ENCODE measurements around the gene TMEM63C.

Gene TMEM63C

DNA sequence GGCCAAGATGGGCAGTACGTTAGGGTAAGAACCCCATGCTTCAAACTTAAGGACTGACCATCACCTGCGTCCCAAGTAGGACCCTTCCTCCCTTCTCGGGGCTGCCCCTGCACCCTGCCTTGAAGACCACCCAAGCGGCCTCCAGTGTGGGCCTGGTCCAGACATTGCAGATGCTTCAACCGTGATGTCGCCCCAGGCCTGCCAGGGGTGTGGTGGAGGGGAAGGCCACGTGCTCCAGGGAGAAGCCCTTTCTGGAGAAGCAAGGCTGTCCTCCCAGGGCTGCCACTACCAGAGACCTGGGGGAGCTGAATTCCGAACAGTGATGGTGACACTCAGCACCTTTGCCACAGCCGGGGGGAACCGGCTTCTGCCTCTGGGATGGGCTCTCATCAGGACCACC lies 76.1 kb downstream of the TMEM63C start:
- DNase-seq: no peak

DNA sequence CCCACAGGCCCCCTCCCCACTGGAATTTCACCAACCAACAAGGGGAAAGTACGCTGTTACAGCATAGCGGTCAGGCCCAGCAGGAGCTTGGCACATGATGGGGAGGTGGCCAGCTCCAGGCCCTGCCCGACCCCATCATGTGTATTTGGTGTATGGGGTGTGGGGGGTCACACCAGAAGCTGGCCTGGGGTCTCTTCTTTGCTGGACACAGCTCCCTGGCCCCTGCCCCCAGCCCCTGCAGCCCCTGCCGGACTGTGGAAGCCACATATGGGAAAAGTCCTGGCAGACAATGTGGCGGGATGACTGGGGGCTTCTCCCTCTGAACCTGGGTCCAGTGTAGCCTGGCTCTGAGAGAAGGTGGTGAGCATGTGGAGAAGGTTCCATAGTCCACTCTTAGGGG lies 77.0 kb downstream of the TMEM63C start:
- DNase-seq: no peak

DNA sequence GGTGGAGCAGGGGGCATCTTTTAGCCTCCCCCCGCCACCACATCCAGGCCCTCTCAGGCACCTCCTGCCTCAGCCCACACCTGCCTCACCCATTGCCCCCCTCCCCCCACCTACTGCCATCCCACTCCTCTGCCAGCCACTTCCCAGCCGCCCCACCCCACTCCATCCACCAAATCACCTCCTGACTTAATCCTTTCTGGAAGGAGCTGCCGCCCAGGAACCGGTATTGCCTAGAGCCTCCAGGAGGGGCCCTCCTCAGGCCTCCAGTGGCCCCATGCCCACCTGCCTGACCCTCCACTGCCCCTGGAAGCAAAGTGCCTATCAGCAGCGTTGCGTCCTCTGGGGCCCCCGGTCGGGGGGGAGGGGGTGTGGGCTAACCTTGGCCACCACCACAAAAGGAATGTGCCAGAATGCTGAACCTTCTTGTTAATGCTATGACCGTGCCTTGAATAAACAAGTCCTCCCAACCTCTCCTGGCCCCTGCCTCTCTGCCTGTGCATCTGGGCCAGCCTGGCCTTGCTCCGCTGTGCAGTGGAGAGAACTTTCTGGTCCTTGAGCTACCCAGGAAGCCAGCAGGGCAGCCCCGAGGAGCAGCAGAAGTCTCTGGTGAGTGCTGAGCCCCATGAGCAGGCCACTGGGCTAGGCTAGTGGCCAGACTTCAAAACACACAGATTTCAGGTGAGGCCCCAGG lies 77.6 kb downstream of the TMEM63C start:
- no peak for DNase-seq

DNA sequence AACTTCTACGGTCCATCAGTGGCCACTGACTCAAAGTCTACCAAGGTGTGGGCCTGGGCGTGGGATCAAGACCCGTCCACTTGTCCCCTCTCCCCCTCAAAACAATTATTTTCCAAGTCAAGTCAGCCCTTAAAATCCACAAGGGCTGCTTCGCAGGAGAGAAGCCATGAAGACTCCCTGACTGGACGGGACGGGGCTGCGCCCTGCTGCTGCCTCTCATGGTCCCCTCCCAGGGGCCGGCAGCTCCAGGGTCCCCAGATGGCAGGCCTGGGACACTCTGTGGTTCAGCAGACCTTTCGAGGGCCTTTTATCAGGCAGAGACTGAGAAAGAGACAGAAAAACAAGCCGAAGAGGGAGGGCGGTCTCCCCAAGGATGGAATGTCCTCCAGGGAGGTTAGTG lies 78.6 kb downstream of the TMEM63C start:
- no peak for DNase-seq

DNA sequence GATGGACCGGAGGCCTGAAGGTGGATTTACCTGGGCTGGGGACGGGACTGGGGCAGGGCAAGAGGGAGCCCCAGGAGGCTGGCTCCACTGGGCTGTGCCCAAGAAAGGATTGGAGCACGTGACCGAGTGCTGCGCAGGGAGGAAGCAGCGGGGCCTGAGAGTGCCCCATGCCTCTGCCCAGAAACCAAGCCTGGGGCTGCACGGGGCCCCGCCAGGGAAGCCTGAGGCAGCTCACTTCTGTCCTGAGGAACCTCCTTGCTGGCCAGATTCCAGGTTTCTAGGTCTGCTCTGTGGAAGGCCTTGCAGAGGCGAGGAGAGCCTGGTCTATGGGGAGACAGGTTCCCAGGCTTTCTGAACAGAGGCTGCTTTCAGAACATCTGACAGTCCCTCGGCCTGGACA lies 79.0 kb downstream of the TMEM63C start:
- DNase-seq: no peak

DNA sequence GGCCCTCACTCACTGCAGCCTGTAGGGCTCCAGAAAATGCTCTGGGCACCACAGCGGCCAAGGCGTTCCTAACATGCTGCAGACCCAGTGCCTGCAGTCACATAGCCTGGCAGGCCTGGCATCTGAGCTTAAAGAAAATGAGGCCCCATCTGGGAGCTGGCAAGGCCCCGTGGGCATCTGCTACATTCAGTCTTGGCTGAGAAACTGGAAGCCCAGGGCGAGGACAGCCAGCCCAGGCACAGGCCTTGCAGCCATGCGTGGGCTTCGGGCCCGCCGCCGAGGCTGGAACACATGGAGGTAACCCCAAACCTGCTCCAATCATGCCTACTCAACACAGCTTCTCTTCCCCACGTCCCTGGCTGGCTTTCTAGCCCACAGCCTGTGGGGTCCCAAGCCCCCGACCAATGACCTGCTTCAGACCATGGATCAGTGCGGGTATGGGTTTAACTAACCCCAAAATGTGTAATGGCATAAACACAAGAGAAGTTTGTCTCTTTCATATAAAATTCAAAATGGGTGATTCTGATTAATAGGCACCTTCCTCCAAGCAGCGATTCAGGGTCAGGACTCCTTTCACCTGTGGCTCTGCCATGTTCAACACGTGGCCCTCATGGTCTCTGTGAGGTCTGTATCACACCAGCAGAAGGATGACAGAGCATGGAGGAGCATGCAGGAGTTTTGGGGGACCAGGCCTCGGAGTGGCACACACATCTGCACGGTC lies 83.0 kb downstream of the TMEM63C start:
- no peak for DNase-seq

DNA sequence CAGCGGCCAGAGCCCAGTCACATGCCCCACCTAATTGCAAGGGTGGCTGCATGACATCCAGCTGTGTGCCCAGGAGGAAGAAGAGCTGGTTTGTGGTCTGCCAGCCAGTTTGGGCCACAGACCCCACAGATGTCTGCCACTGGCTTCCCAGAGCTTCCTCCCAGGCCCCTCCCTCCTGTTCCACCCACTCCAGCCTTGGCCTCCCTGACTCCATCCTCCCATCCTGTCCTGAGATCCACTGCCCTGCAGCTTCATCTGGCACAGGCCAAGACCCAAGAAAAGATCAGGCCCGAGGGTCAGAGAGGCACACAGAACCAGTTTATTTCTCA lies 83.6 kb downstream of the TMEM63C start:
- no peak for DNase-seq

DNA sequence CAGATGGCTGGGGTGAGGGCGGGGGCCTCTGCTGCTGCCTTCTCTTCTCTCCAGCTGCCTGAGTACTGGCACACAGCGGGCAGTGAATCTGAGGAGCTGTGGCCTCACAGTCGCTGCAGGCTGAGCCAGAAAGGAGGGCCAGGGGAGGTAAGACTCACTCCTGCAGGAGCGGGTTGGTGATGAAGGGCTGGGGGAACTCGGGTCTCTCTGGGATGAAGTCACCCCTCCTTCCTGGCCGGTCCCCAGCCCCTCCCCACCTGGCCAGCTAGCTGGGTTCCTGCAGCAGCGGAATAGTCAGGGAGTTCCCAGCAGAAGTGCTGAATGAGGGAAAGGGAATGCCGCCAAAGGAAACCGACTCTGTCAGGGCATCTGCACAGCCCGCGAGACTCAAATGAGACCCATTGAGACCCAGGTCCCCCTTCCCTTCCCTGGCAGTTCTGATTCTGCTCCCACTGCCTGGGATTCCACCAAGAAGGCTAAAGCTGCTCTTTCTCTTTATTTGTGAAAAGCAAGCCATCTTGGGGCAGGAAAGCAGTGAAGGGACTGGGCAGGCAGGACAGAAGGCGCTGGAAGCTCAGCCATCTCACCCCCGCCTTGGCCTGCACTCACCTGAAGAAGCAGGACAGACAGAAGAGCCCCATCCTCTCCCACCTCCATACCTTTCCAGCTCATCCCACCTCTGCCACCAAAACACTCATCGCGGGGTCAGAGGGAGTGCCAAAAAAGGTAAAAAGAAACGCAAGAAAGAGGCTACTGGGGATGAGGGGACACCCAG lies 84.2 kb downstream of the TMEM63C start:
- no peak for DNase-seq

DNA sequence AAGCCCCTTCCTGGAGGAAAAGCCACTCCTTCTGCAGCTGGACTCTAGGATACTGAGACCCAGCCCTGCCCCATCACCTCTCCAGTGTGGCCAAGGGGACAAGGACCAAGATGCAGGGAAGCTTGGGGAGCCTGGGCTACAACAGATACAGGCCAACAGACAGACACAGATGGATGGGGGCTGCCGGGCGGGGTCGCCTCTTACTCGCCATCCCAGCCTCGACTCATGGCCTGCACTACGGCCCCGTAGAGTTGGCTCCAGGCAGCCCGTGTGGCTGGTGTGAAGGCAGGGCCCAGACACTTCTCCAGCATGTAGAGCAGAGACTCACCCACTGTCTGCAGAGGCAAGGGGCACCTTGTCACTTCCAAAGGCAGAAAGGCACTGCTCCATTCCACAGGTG lies 84.7 kb downstream of the TMEM63C start:
- no peak for DNase-seq

DNA sequence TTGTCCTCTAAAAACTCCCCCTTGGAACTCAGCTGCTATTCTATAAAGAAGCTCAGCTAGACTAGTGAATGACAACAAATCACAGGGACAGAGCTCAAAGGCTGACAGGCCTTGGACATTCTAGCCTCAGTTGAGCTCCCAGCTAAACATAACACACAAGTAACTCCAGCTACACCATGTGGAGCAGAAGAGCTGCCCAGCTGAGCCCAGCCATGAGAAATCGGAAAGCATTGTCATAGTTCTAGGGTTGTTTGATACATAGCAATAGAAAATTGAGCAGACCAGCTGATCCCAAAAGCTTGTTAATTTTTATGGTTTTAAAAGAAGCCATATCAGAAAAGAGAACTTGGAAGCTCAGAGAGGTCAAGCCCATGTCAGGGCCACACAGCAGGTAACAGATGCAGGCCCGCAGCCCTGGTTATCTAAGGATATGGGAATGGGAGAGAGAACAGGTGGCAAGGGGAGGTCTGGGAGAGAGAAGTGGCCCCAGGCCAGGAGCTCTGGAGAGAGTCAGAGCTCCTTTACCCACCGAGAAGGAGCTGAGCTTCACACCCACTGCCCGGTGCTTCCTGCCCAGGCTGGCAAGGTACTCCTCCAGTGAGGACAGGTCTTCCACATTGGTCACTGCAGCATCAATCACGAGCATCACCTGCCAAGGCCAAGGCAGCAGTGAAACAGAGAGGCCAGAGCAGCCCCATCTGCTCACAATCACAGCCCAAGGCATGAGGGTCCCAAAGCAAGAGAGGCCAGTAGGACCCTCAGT lies 86.5 kb downstream of the TMEM63C start:
- DNase-seq: no peak

DNA sequence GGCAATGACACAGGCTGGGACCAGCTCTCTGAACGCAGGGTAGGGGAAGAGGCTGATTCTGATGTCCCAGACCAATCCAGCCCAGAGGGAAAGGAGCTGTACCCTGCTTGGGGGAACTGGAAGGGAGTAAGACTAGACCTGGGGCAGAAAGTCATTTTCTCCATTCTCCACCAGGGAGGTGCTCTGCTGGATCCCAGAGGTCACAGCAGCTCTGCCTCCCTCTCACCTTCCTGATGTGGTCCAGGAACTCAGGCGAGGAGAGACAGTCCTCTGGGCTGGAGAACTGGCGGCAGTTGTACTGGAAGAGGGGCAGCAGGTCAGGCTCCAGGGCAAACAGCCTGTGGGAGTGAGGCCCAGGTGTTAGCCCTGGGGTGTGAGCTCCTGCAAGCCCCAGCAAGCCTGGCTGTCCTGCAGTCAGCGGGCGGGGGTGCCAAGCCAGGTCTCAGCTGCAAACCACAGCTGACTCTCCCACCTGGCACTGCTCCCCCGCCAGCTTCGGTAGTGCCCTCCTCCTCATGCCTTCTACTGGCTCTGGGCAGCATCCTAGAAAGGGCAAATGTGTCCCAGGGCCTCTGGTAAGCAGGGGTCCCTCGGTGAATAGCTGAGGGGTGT lies 87.5 kb downstream of the TMEM63C start:
- no peak for DNase-seq

DNA sequence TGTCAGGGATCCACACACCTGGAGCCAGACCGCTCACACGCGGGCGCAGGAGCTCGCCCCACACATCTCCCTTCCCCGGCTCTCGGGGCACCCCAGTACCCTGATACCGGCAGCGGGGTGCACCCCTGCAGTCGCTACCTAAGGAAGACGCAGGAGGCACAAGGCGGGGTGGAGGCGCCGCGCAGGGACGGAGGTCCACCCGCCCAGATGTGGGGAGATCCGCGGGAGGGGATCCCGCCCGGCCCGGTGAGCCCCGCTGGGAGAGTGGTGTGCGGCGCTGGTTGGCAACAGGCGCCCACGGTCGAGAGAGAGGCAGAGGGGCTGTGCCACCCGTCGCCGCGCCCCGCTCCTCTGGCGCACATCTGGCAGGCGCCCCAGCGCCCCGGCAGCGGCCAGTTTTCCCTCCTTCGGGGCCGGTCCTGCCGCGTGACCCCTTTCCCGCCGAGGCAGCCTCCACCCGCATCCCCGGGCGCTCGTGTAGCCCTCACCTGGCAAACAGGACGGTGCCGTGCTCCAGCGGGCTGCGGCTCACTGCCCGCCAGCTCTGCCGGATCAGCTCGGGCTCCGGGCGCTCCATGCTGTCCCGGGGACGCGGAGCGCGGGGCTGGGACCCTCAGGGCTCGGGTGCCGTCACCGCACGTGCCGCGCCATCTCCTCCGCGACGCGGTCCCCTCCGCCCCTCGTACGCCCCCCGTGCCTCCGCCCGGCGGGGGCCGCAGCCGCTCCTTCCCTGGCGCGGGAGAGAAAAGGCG lies 88.9 kb downstream of the TMEM63C start:
- no peak for DNase-seq

DNA sequence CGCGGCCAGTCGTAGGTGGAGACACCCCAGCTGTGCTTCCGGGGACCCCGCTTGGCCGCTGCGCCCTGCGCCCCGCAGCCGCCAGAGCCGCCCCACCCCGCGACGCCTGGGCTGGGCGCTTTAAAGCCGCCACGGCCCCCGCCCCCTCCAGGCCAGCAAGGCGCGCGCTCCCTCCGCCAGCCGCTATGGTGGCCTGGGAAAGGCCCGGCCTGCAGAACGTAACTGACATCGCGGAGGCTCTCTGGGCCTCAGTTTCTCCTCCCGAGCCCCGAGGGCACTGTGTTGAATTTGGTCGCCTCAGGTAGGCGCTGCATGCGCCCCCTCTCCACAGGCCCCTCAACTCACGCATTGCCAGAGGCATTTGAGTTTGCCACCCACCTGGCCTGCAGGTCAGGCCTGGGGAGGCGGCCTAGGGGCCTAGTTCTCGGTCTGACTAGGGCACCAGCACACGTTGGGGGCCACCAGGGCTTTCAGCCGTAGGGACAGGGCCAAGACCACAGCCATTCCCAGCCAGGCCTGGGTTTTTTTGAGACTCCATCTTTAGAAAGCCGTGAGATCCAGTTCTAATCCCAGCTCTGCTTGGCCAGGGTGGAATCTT lies 89.6 kb downstream of the TMEM63C start, which contains the start of gene NGB:
TSS of gene NGB (minus strand) at position 94 of the 598 bp plus-strand sequence. CDS start 269 bp downstream, outside the sequence.
- DNase-seq: no peak

DNA sequence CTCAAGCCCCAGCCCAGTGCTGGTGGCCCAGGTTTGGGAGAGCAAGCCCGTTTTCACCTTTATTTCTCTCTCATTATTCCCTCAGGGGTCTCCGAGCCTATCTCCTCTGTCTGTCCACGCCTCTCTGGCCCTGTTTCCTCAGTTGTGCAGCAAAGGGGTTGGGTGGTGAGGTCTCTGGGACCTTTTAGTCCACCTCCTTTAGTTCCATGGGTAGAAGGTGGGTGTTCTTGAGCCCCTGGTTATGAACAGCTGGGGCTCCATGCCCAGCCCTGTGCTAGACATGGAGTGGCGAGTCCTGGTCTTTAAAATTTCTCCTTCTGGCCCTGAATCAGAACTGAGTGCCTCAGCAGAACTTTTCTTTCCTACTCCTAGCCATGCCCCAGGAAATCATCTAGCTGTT lies 90.7 kb downstream of the TMEM63C start:
- no peak for DNase-seq

DNA sequence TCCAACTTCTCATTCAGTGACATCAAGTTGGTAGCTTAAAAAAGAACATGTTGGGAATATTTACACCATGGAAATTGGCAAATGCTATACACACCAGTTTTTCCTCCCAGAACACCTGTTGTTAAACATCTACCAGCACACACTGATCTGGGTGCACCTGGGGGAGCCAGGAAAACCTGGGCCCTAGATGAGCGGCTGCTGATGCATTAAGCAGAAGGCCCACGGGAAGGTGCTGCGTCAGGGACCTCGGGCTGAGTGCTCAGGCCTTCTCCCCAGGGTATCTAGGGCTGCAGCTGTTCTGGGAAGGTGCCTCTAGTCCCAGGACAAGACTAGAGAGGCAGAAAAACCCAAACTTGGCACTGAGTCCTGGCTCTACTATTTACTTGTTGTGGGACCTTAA lies 92.2 kb downstream of the TMEM63C start:
- DNase-seq: no peak

DNA sequence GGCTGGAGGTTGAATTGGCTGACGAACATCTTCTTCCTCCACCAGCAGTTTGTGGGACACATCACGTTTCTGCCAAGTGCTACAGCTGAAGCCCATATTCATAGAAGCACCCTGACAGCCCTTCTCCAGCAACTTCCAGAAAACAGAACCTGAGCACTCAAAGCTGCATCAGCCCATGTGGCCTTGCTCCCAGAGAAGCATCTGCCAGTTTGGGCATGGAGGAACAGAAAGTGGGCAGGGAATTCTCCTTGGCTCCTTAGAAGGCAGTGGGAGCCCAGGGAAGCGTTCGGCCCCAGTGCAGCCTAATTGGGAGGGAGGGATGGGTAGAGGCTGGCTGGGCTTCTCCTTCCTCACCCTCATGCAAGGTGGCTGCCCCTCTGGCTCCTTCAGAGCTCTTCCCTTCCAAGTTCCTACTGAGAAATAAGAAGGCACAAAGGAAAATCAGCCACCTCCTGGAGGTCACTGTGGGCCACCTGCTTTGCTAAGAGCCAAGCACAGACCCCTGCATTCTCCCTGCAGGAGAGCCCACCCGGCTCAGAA lies 93.5 kb downstream of the TMEM63C start:
- no peak for DNase-seq

DNA sequence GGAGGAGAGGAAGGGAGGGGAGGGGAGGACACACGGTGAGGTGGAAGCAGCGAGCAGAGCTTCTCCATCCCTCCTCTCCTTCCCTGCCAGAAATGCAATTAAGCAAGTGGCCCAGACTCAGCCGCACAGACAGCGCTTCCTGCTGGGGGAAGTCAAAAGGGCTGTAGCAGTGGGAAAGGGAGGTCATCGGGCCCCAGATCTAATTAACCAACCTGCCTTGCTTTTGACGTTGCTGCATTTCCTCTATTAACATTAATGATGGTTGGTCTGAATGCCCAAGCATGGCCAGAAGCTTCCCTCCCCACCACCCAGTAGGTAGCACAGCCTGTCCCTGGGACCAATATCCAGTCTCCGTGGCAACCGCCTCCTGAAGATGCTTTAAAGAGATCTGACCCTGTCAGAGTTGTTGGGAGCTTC lies 94.0 kb downstream of the TMEM63C start:
- no peak for DNase-seq

DNA sequence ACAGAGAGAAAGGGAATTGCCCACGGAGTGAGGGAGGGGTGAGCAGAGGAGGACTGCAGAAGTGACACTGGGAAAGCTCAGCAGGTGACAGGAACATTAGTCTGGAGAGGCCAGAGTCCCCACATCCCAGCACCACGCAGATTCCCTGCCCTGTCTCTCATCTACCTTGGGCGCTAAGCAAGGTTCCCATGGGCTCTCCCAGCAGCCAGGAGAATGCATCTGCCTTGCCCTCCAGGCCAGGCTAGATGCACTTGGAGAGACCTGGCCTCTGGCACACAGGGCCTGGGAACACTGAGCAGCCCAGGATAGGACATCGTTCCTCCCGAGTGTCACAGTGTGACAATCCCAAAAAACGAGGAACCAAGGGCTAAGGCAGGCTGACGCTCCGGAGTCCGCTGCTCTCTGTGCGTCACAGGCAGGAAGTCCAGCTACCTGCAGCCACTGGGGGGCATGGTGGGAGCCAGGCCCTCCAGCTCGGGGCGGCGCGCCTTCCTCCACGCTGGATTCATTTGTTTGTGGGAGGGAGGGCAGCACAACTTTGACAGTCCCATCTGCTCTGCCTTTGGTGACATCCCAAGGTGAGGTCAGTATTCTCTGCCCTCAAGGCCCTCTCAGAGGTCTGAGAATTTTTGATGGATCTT lies 94.8 kb downstream of the TMEM63C start:
- DNase-seq: no peak

DNA sequence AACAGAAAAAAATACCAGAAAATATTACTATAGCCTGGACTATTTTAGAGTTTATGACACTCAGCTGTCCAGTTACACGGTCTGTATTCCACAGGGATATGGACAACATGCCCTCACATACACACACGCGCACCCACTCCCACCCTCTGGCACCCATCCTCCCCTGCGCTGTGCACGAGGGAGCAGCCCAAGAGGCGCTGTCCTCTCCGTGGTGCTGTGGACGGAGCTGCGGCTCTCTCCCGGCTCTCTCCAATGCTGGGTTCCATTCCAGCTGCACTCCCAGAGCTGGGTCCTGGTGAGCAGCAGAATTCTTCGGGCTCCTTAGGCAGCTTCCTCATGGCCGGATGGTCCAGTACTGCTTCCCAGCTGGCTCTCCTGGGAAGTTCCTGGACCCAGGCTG lies 95.4 kb downstream of the TMEM63C start:
- no peak for DNase-seq

DNA sequence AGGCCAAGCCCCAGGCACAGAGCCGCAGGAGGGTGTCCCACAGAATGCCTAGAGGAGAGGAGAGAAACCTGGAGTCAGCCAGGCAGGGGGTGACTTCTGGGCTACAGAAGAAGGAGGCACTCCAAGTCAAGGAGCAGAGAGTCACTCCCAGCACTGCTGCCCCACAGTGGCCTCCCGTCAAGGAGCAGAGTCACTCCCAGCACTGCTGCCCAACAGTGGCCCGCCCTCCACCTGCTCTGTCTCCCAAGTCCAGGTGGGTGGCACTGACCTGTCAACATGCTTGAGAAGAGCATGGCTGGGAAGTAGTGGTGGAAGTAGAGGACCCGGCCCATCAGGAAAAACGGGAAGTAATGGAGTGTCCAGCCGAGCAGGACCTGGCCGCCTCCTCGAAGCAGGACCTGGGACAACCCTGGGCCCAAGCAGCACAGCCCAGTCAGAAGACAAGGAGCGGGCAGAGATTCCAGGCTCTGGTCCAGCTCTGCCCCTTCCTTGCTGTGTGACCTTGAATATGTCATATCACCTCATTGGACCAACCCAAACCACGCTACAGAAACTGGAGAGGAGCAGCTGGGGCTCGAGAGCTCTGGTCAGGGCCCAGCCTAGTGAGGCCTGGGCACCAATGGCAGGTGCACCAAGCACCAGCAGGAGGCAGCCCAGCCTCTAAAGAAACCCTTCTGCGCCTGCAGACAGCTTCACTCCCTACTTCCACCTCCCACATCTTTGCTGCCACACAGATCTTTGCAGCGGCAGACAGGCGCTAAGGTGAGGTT lies 97.0 kb downstream of the TMEM63C start:
- DNase-seq: no peak
